Upper lobe of left lung (tissue), 4 donors: ENCODE results near the gene PAK1IP1.

Experiments
- POLR2A ChIP-seq, 4 donors: fragments of 450-650 bp; IDR thresholded peaks; one replicate each; pipeline ENCODE4 v1.5.1; 2016 to 2017; ENCODE audit warnings: antibody characterized with exemption in 4 of 4, mild to moderate bottlenecking in 2 of 4
- POLR2AphosphoS5 ChIP-seq, 2 donors: sonication (generic); formaldehyde crosslinking; IDR thresholded peaks; one replicate each; pipeline ENCODE4 v1.5.1; 2017; ENCODE audit warnings: antibody characterized with exemption in 2 of 2
- TF ChIP-seq, protein P1 (sequence below), 6 experiments: fragments of 450-650 bp in 4 of 6; fragments of 200-600 bp in 2 of 6; sonication (generic) in 2 of 6; IDR thresholded peaks; one replicate each; pipeline ENCODE4 v1.5.1; 2016 to 2019; ENCODE audit warnings: antibody characterized with exemption in 6 of 6

DNA sequence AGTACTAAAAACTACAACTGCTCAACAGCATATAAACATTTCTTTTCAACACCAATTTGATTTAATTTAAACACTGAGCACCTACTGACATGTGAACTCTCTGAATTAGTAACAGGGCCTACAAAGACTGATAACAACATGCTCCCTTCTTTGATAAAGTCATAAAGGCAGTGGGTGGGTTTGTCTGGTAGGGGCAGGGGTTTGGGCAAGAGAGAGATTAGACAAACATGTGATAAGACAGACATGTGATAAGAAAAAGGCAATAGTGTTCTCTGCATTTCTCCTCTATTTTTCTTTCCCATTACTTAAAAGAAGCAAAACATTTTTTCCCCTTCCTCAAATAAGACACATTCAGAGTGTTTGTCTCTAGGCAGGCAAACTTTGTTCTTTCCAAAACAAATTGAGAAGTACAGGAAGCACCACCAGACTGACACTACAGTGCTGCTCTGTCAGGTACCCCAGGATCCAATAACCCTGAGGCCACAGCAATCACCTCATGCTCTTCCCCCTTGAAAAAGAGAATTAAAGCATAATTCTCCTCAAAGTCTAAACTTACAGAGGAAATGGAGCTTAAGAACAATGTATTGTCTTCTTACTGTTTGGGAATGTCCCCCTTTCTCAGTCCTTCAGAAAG lies 12.3 kb upstream of the PAK1IP1 start:
- TF ChIP-seq, protein P1, sequence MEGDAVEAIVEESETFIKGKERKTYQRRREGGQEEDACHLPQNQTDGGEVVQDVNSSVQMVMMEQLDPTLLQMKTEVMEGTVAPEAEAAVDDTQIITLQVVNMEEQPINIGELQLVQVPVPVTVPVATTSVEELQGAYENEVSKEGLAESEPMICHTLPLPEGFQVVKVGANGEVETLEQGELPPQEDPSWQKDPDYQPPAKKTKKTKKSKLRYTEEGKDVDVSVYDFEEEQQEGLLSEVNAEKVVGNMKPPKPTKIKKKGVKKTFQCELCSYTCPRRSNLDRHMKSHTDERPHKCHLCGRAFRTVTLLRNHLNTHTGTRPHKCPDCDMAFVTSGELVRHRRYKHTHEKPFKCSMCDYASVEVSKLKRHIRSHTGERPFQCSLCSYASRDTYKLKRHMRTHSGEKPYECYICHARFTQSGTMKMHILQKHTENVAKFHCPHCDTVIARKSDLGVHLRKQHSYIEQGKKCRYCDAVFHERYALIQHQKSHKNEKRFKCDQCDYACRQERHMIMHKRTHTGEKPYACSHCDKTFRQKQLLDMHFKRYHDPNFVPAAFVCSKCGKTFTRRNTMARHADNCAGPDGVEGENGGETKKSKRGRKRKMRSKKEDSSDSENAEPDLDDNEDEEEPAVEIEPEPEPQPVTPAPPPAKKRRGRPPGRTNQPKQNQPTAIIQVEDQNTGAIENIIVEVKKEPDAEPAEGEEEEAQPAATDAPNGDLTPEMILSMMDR (IDR thresholded peaks at IDR 0.05) = no peak
- TF ChIP-seq POLR2AphosphoS5 (IDR thresholded peaks at IDR 0.05) (no peak), POLR2A (IDR thresholded peaks at IDR 0.05) (no peak)
